Limb (tissue), 2 donors: ENCODE results near the gene C1orf167.

Experiments
- DNase-seq, 2 donors: peaks; one replicate each; pipeline ENCODE4 v3.0.0-alpha.2; 2016; ENCODE audit errors: extremely low spot score in 2 of 2

C1orf167 gene

GRCh38 chr1:11761988-11762406, at the start of gene C1orf167:
Gene C1orf167 (plus strand): TSS chr1:11762193. CDS start chr1:11764401, 2,208 bp downstream.
- no peak for DNase-seq

- DNase-seq: no peak
Observed at GRCh38 chr1:11712285-11712684, 49.7 kb upstream of the C1orf167 start.

- DNase-seq: no peak
Observed at GRCh38 chr1:11713095-11713494, 48.9 kb upstream of the C1orf167 start.

GRCh38 chr1:11714831-11715575, 47.0 kb upstream of the C1orf167 start:
- no peak for DNase-seq

- DNase-seq: peak; percentile 62 to 84
Observed at GRCh38 chr1:11719313-11720032, 42.5 kb upstream of the C1orf167 start.

GRCh38 chr1:11720033-11720376, 42.0 kb upstream of the C1orf167 start:
- no peak for DNase-seq

- DNase-seq: no peak
Observed at GRCh38 chr1:11720525-11720924, 41.5 kb upstream of the C1orf167 start.

GRCh38 chr1:11721311-11721710, 40.7 kb upstream of the C1orf167 start:
- no peak for DNase-seq

- DNase-seq: no peak
Observed at GRCh38 chr1:11722538-11722937, 39.5 kb upstream of the C1orf167 start.

GRCh38 chr1:11725616-11726015, 36.4 kb upstream of the C1orf167 start:
- no peak for DNase-seq

GRCh38 chr1:11727119-11727518, 34.9 kb upstream of the C1orf167 start:
- DNase-seq: no peak

- DNase-seq: no peak
Observed at GRCh38 chr1:11728126-11728806, 33.7 kb upstream of the C1orf167 start.

GRCh38 chr1:11729155-11729497, 32.9 kb upstream of the C1orf167 start:
- DNase-seq: no peak

- DNase-seq: no peak
Observed at GRCh38 chr1:11729498-11730428, 32.2 kb upstream of the C1orf167 start.

GRCh38 chr1:11730429-11730891, 31.5 kb upstream of the C1orf167 start:
- peak in 1 of 2 donors; percentile 35 for DNase-seq

- DNase-seq: peak; percentile 70 to 80
Observed at GRCh38 chr1:11731691-11732283, 30.2 kb upstream of the C1orf167 start.

GRCh38 chr1:11733306-11733705, 28.7 kb upstream of the C1orf167 start:
- DNase-seq: no peak

- DNase-seq: no peak
Observed at GRCh38 chr1:11735531-11735853, 26.5 kb upstream of the C1orf167 start.

- peak; percentile 94 for DNase-seq
Observed at GRCh38 chr1:11735854-11736745, 25.9 kb upstream of the C1orf167 start, which contains the start of gene AGTRAP. Gene AGTRAP (plus strand): TSS chr1:11736136. CDS start chr1:11736209, 73 bp downstream.
